ENCODE data around the gene SDHB.

The SDHB gene

DNA sequence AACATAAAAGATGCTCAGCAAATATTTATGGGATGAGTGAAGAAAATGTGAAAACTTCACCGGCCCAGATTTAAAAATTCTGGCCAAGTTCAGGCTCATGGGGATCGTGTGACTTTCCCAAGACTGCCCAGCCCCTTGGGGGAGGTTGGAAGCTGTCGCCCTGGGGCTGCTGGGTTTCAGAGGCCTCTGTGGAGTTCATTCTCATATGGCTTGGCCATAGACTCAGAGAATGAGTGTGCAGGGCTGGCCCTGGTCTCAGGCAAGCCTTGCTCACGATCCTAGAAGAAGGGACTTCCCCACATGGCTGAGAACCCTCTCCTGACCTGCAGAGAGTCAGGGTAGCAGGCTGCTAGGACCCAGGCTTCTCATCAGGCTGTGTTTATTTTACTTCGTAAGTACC is 40.8 kb upstream of the SDHB start:
- Histone ChIP-seq H3F3A (ENCODE audit: insufficient read depth, low read length) (no peaks in the 10 kb centered on the region), H4K20me1 (ENCODE audit: insufficient read depth, low read length) (no peaks in the 10 kb centered on the region), H3K9ac (ENCODE audit: low read length) (no peak overlapping the region), H3K4me3 (ENCODE audit: low read depth, low read length, poor library complexity, severe bottlenecking) (no peak overlapping the region), H3K4me1 (ENCODE audit: insufficient read depth, low read length, severe bottlenecking) (no peaks in the 10 kb centered on the region), H3K4me2 (ENCODE audit: low read length) (no peak overlapping the region), H3K9me3 (ENCODE audit: low read length) (no peaks in the 10 kb centered on the region), H2AFZ (ENCODE audit: low read length) (no peak overlapping the region), H3K9me2 (ENCODE audit: low read depth, low read length) (no peaks in the 10 kb centered on the region), H3K27ac (ENCODE audit: low read depth, low read length, poor library complexity, severe bottlenecking) (no peak overlapping the region), H3K27me3 (ENCODE audit: insufficient read depth, low read length) (0 out of 2 replicates have a peak, but pooled peaks cover 3% of the 10 kb centered on the region), H3K79me2 (ENCODE audit: insufficient read depth, low read length) (no peaks in the 10 kb centered on the region), H3K36me3 (ENCODE audit: insufficient read depth, low read length) (no peaks in the 10 kb centered on the region)
- TF ChIP-seq, protein P1, sequence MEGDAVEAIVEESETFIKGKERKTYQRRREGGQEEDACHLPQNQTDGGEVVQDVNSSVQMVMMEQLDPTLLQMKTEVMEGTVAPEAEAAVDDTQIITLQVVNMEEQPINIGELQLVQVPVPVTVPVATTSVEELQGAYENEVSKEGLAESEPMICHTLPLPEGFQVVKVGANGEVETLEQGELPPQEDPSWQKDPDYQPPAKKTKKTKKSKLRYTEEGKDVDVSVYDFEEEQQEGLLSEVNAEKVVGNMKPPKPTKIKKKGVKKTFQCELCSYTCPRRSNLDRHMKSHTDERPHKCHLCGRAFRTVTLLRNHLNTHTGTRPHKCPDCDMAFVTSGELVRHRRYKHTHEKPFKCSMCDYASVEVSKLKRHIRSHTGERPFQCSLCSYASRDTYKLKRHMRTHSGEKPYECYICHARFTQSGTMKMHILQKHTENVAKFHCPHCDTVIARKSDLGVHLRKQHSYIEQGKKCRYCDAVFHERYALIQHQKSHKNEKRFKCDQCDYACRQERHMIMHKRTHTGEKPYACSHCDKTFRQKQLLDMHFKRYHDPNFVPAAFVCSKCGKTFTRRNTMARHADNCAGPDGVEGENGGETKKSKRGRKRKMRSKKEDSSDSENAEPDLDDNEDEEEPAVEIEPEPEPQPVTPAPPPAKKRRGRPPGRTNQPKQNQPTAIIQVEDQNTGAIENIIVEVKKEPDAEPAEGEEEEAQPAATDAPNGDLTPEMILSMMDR (IDR thresholded peaks at IDR 0.05; ENCODE audit: low read length): no peak
- no peak for TF ChIP-seq EZH2 (IDR thresholded peaks at IDR 0.05; ENCODE audit: borderline replicate concordance, low read length)

DNA sequence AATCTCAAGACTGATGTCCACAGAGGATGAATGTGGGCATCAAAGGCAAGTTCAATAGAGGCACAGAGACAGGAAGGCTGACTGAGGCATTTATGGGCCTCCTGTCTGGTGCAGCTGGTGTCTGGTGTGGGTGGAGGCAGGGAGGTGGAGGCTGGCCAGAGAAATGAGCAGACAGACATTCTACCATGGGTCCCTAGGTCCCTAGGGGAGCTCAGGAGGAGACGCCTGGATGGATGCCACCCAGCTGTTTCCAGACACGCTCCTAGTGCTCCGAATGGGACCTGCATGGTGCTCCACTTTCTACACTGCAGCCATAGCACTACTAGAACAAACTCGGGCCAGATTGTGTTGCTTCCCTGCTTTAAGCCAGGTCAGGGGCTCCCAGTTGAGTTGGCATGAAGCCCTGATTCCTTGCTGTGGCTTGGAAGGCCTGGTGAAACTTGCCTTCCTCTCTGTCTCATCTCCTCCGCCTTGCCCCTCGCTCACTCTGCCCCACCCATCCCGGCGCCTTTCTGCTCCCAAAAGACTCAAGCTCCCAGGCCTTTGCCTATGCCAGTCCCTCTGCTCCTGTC is 40.1 kb upstream of the SDHB start:
- H4K20me1 ChIP-seq (ENCODE audit: insufficient read depth, low read length): no peaks in the 10 kb centered on the region
- H3K4me2 ChIP-seq (ENCODE audit: low read length): no peak overlapping the region
- TF ChIP-seq, protein P1 (IDR thresholded peaks at IDR 0.05; ENCODE audit: low read length): no peak
- TF ChIP-seq EZH2 (IDR thresholded peaks at IDR 0.05; ENCODE audit: borderline replicate concordance, low read length): no peak
- no peaks in the 10 kb centered on the region for H3F3A ChIP-seq (ENCODE audit: insufficient read depth, low read length)
- H3K79me2 ChIP-seq (ENCODE audit: insufficient read depth, low read length): no peaks in the 10 kb centered on the region
- no peak overlapping the region for H3K27ac ChIP-seq (ENCODE audit: low read depth, low read length, poor library complexity, severe bottlenecking)
- 0 out of 2 replicates have a peak, but pooled peaks cover 3% of the 10 kb centered on the region for H3K27me3 ChIP-seq (ENCODE audit: insufficient read depth, low read length)
- H3K4me1 ChIP-seq (ENCODE audit: insufficient read depth, low read length, severe bottlenecking): no peaks in the 10 kb centered on the region
- H3K9me3 ChIP-seq (ENCODE audit: low read length): no peaks in the 10 kb centered on the region
- H3K4me3 ChIP-seq (ENCODE audit: low read depth, low read length, poor library complexity, severe bottlenecking): no peak overlapping the region
- no peak overlapping the region for H2AFZ ChIP-seq (ENCODE audit: low read length)
- H3K36me3 ChIP-seq (ENCODE audit: insufficient read depth, low read length): no peaks in the 10 kb centered on the region
- no peak overlapping the region for H3K9ac ChIP-seq (ENCODE audit: low read length)
- no peaks in the 10 kb centered on the region for H3K9me2 ChIP-seq (ENCODE audit: low read depth, low read length)

DNA sequence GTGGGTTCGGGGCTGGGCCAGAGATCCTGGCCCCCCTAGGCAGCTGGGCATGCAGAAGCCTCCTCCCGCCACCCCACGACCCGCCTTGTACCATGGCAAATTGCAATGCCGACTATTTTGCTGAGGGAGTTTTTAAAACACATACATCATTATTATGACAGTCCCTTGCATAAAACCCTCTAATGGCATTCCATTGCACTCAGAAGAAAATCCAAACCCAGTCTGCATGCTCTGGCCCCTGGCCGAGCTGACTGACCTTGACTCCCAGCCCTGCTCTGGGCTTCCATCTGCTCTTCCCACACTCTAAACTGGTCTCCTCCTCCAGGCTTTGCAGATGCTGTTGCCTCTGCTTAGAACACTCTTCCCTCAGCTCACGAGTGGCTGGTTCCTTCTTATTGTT is 37.4 kb upstream of the SDHB start:
- Histone ChIP-seq H3K27ac (ENCODE audit: low read depth, low read length, poor library complexity, severe bottlenecking) (no peak overlapping the region), H3K9me2 (ENCODE audit: low read depth, low read length) (no peaks in the 10 kb centered on the region), H3K79me2 (ENCODE audit: insufficient read depth, low read length) (no peaks in the 10 kb centered on the region), H3K9ac (ENCODE audit: low read length) (no peak overlapping the region), H3F3A (ENCODE audit: insufficient read depth, low read length) (no peaks in the 10 kb centered on the region), H3K36me3 (ENCODE audit: insufficient read depth, low read length) (no peaks in the 10 kb centered on the region), H3K4me2 (ENCODE audit: low read length) (no peak overlapping the region), H3K4me3 (ENCODE audit: low read depth, low read length, poor library complexity, severe bottlenecking) (no peak overlapping the region), H2AFZ (ENCODE audit: low read length) (no peak overlapping the region), H3K27me3 (ENCODE audit: insufficient read depth, low read length) (peaks cover 7% of the 10 kb centered on the region; the same call in 1 of the 2 replicates), H3K9me3 (ENCODE audit: low read length) (no peaks in the 10 kb centered on the region), H3K4me1 (ENCODE audit: insufficient read depth, low read length, severe bottlenecking) (no peaks in the 10 kb centered on the region), H4K20me1 (ENCODE audit: insufficient read depth, low read length) (no peaks in the 10 kb centered on the region)
- no peak for TF ChIP-seq EZH2 (IDR thresholded peaks at IDR 0.05; ENCODE audit: borderline replicate concordance, low read length)
- TF ChIP-seq, protein P1 (IDR thresholded peaks at IDR 0.05; ENCODE audit: low read length): no peak
